Middle frontal gyrus (tissue), 1 donor: ENCODE measurements around the gene DCAF8L2.
"Not testable (repeated sequence)": the region's sequence is repeated elsewhere in the genome, so short reads cannot be mapped to it uniquely, and the experiment has no call there.

Experiments
- DNase-seq: peaks from one replicate; pipeline ENCODE4 v3.0.0-alpha.2; 2015; ENCODE audit warnings: low spot score; ENCODE audit errors: extremely low spot score

The DCAF8L2 gene

GRCh38 chrX:27679281-27679680 lies 89.1 kb downstream of the DCAF8L2 start:
- DNase-seq: no peak

GRCh38 chrX:27680726-27681125 lies 90.6 kb downstream of the DCAF8L2 start:
- DNase-seq: no peak

GRCh38 chrX:27683566-27684208 lies 93.5 kb downstream of the DCAF8L2 start:
- not testable (repeated sequence) for DNase-seq

GRCh38 chrX:27694667-27695066 lies 104.5 kb downstream of the DCAF8L2 start:
- DNase-seq: no peak

- no peak for DNase-seq
Measured at GRCh38 chrX:27706526-27706925, 116.4 kb downstream of the DCAF8L2 start.

- no peak for DNase-seq
Measured at GRCh38 chrX:27715610-27716009, 125.5 kb downstream of the DCAF8L2 start.

GRCh38 chrX:27728291-27728690 lies 138.1 kb downstream of the DCAF8L2 start:
- DNase-seq: no peak

- no peak for DNase-seq
Measured at GRCh38 chrX:27731962-27732361, 141.8 kb downstream of the DCAF8L2 start.

GRCh38 chrX:27735914-27736313 lies 145.8 kb downstream of the DCAF8L2 start:
- no peak for DNase-seq

GRCh38 chrX:27740933-27741332 lies 150.8 kb downstream of the DCAF8L2 start:
- no peak for DNase-seq

- DNase-seq: not testable (repeated sequence)
Measured at GRCh38 chrX:27743521-27743920, 153.4 kb downstream of the DCAF8L2 start.

- no peak for DNase-seq
Measured at GRCh38 chrX:27746516-27746915, 156.4 kb downstream of the DCAF8L2 start.

- DNase-seq: not testable (repeated sequence)
Measured at GRCh38 chrX:27750298-27750697, 160.2 kb downstream of the DCAF8L2 start.

- DNase-seq: no peak
Measured at GRCh38 chrX:27751976-27752375, 161.8 kb downstream of the DCAF8L2 start.

GRCh38 chrX:27765718-27766117 lies 175.6 kb downstream of the DCAF8L2 start:
- no peak for DNase-seq

- DNase-seq: no peak
Measured at GRCh38 chrX:27767387-27767786, 177.2 kb downstream of the DCAF8L2 start.

GRCh38 chrX:27775984-27776383 lies 185.8 kb downstream of the DCAF8L2 start:
- no peak for DNase-seq

- DNase-seq: no peak
Measured at GRCh38 chrX:27796640-27797257, 206.6 kb downstream of the DCAF8L2 start.

- DNase-seq: no peak
Measured at GRCh38 chrX:27797575-27797974, 207.4 kb downstream of the DCAF8L2 start.
